SU-DHL-6 (cell line): Measurements from ENCODE around the gene UQCC2.

ENCODE experiments used
- EZH2phosphoT487 ChIP-seq: fragments of 200-600 bp; sonication (generic), shearing (Covaris generic); conservative IDR thresholded peaks from 2 replicates; pipeline ENCODE4 v1.6.1; 2018; ENCODE audit warnings: mild to moderate bottlenecking, antibody characterized with exemption, low read length, moderate library complexity, mixed read lengths
- TF ChIP-seq, protein P1 (sequence below): fragments of 200-600 bp; sonication (generic); IDR thresholded peaks from one replicate; pipeline ENCODE4 v1.5.1; 2017; ENCODE audit warnings: antibody characterized with exemption, mild to moderate bottlenecking, low read length, moderate library complexity; ENCODE audit not compliant: insufficient read depth, poor library complexity, severe bottlenecking

DNA sequence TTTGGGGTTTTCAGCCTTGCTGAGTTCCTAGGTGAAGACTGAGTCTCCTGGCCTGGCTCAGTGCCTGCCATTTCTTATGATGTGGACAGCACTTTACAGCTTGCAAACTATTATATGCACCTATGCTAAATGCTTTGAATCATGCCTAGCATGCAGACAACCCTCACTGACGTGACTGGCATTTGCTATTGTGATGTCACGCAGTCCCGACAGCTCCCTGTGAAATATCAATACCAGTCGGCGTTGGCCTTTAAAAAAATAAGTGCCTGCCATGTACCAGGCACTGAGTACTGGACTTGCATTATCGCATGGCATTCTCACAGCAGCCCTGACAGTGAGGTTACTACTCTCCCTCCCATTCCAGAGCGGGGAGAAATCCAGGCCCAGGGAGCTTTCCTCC is 35.5 kb downstream of the UQCC2 start:
- TF ChIP-seq, protein P1, sequence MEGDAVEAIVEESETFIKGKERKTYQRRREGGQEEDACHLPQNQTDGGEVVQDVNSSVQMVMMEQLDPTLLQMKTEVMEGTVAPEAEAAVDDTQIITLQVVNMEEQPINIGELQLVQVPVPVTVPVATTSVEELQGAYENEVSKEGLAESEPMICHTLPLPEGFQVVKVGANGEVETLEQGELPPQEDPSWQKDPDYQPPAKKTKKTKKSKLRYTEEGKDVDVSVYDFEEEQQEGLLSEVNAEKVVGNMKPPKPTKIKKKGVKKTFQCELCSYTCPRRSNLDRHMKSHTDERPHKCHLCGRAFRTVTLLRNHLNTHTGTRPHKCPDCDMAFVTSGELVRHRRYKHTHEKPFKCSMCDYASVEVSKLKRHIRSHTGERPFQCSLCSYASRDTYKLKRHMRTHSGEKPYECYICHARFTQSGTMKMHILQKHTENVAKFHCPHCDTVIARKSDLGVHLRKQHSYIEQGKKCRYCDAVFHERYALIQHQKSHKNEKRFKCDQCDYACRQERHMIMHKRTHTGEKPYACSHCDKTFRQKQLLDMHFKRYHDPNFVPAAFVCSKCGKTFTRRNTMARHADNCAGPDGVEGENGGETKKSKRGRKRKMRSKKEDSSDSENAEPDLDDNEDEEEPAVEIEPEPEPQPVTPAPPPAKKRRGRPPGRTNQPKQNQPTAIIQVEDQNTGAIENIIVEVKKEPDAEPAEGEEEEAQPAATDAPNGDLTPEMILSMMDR = no peak
- TF ChIP-seq EZH2phosphoT487 = no peak
